Endothelial cell of umbilical vein (primary cell): ENCODE data around the gene ARHGAP10. TPM values are rescaled to one million over a fixed set of nuclear protein-coding genes. Genes with fewer than 3 reads are reported as not detected.

Source experiments
- BruUV-seq: library from RNA; stranded (reverse); fragments of 400-500 nt; replicated peaks from 2 replicates; lab custom pipeline; 2021; lab: Mats Ljungman, UMichigan
- CTCF ChIA-PET: fragments of 300-600, 350-600 bp; sonication (Branson Sonifier 250); formaldehyde crosslinking; loops from one replicate; lab custom pipeline; 2021; ENCODE audit warnings: antibody characterized with exemption, inconsistent platforms; lab: Charles Lee
- POLR2A ChIA-PET: fragments of 300-600, 350-600 bp; sonication (Branson Sonifier 250); formaldehyde crosslinking; loops from one replicate; lab custom pipeline; 2021; ENCODE audit warnings: antibody characterized with exemption, inconsistent platforms; lab: Charles Lee
- DNase-seq: peaks from one replicate; pipeline ENCODE4 v3.0.0-alpha.2; 2011; ENCODE audit warnings: low read depth, low spot score
- FAIRE-seq: peaks from 2 replicates; lab custom pipeline; 2011; peaks lifted over from hg19 to GRCh38; lab: Jason Lieb, UNC
- H2AFZ ChIP-seq: 2 replicates; pipeline ENCODE4 v1.6.0; 2012; ENCODE audit warnings: low read depth, low read length, control low read depth, inconsistent platforms
- H3K27ac ChIP-seq: 2 replicates; pipeline ENCODE4 v1.5.1; 2011; ENCODE audit warnings: low read depth, mild to moderate bottlenecking, control low read depth, low read length, moderate library complexity; ENCODE audit not compliant: insufficient read depth
- H3K27me3 ChIP-seq, 2 experiments: 2 replicates each; pipeline versions ENCODE4 v1.6.0 to v1.6.1; 2011; ENCODE audit warnings: low read length in 2 of 2, mixed read lengths in 1 of 2; ENCODE audit not compliant: control insufficient read depth in 2 of 2, insufficient read depth in 2 of 2
- H3K36me3 ChIP-seq, 2 experiments: 2 replicates in 1 of 2; 3 replicates in 1 of 2; pipeline ENCODE4 v1.5.1; 2011; ENCODE audit warnings: low read length in 2 of 2, mild to moderate bottlenecking in 1 of 2, moderate library complexity in 1 of 2; ENCODE audit not compliant: control insufficient read depth in 2 of 2, insufficient read depth in 2 of 2; ENCODE audit errors: extremely low read depth in 1 of 2
- H3K4me1 ChIP-seq: 3 replicates; pipeline ENCODE4 v1.5.1; 2011; ENCODE audit warnings: mild to moderate bottlenecking, low read length; ENCODE audit not compliant: control insufficient read depth, insufficient read depth; ENCODE audit errors: extremely low read depth
- H3K4me2 ChIP-seq: 2 replicates; pipeline ENCODE4 v1.6.1; 2011; ENCODE audit warnings: low read length, control low read depth, mixed read lengths; ENCODE audit not compliant: insufficient read depth
- H3K4me3 ChIP-seq, 3 experiments: fragments of 200-600 bp in 1 of 3; sonication (generic), shearing (Covaris generic) in 1 of 3; replicated peaks in 1 of 3; 2 replicates each; pipeline ENCODE4 v1.5.1; 2011 to 2016; ENCODE audit warnings: control low read depth in 3 of 3, low read length in 3 of 3, mild to moderate bottlenecking in 2 of 3, inconsistent platforms in 1 of 3, low read depth in 1 of 3, moderate library complexity in 1 of 3; ENCODE audit not compliant: insufficient read depth in 1 of 3
- H3K79me2 ChIP-seq: 2 replicates; pipeline ENCODE4 v1.6.0; 2012; ENCODE audit warnings: low read length, inconsistent platforms; ENCODE audit not compliant: control insufficient read depth, insufficient read depth
- H3K9ac ChIP-seq: replicated peaks from 2 replicates; pipeline ENCODE3; 2011; ENCODE audit warnings: low read length, control low read depth; ENCODE audit not compliant: insufficient read depth; ENCODE audit errors: extremely low read depth
- H3K9me1 ChIP-seq: replicated peaks from 3 replicates; pipeline ENCODE4 v1.6.0; 2011; ENCODE audit warnings: mild to moderate bottlenecking, low read length; ENCODE audit not compliant: control insufficient read depth, insufficient read depth; ENCODE audit errors: extremely low read depth
- H3K9me3 ChIP-seq: replicated peaks from 2 replicates; pipeline ENCODE4 v1.5.1; 2012; ENCODE audit warnings: low read length, inconsistent platforms; ENCODE audit not compliant: control insufficient read depth, insufficient read depth
- H4K20me1 ChIP-seq: replicated peaks from 2 replicates; pipeline ENCODE3; 2011; ENCODE audit warnings: mild to moderate bottlenecking, low read length; ENCODE audit not compliant: control insufficient read depth, insufficient read depth; ENCODE audit errors: extremely low read depth
- CTCF ChIP-seq, 2 donors: IDR thresholded peaks; 1 replicate in 1 of 2; 2 replicates in 1 of 2; pipeline ENCODE4 v1.5.1; 2011; ENCODE audit warnings: low read length in 2 of 2, mild to moderate bottlenecking in 2 of 2, moderate library complexity in 2 of 2, control low read depth in 1 of 2, inconsistent platforms in 1 of 2, low read depth in 1 of 2; ENCODE audit not compliant: insufficient read depth in 1 of 2; ENCODE audit errors: extremely low read depth in 1 of 2
- EZH2 ChIP-seq: IDR thresholded peaks from 2 replicates; pipeline ENCODE4 v1.6.1; 2012; ENCODE audit warnings: borderline replicate concordance, low read depth, mild to moderate bottlenecking, moderate library complexity, low read length, inconsistent platforms; ENCODE audit not compliant: severe bottlenecking
- FOS ChIP-seq: IDR thresholded peaks from 2 replicates; pipeline ENCODE4 v1.6.1; 2011; ENCODE audit warnings: mild to moderate bottlenecking, low read length, moderate library complexity, borderline replicate concordance; ENCODE audit not compliant: insufficient read depth
- GATA2 ChIP-seq: IDR thresholded peaks from 2 replicates; pipeline ENCODE4 v1.7.0; 2011; ENCODE audit warnings: low read depth, mild to moderate bottlenecking, moderate library complexity, mixed read lengths, low read length; ENCODE audit not compliant: insufficient read length, insufficient read depth
- JUN ChIP-seq: IDR thresholded peaks from 2 replicates; pipeline ENCODE4 v1.6.1; 2011; ENCODE audit warnings: borderline replicate concordance, low read depth; ENCODE audit not compliant: insufficient read length, insufficient read depth
- MAX ChIP-seq: IDR thresholded peaks from 2 replicates; pipeline ENCODE4 v1.6.1; 2011; ENCODE audit not compliant: insufficient read depth, insufficient read length
- MYC ChIP-seq: IDR thresholded peaks from one replicate; pipeline ENCODE4 v1.6.1; 2011; ENCODE audit warnings: mild to moderate bottlenecking, low read depth, low read length
- POLR2A ChIP-seq: IDR thresholded peaks from 2 replicates; pipeline ENCODE4 v1.6.1; 2012; ENCODE audit warnings: low read depth, mild to moderate bottlenecking, control low read depth, low read length
- POLR2AphosphoS5 ChIP-seq: IDR thresholded peaks from 2 replicates; pipeline ENCODE4 v1.6.1; 2012; ENCODE audit warnings: low read depth, mild to moderate bottlenecking, control low read depth, low read length, moderate library complexity; ENCODE audit not compliant: insufficient read depth
- dilution Hi-C: fragments of 300-500 bp; cut with MboI; formaldehyde crosslinking; loops from one replicate; pipeline ENCODE4 v1.15.0; 2019; ENCODE audit warnings: low sequenced_read_pairs; ENCODE audit not compliant: extremely low pct_ligation_motif_present
- intact Hi-C: fragments of 100-400 bp; cut with micrococcal nuclease; formaldehyde crosslinking; loops from one replicate; pipeline ENCODE4 v1.10.0; 2022
- polyA plus RNA-seq, 4 experiments: library from polyadenylated mRNA; depleted of rRNA in 3 of 4; stranded (reverse) in 3 of 4; unstranded in 1 of 4; fragments of >200 nt; gene quantifications; 2 replicates each; pipeline versions ENCODE4 v1.2.1 to v1.2.3, GENCODE V29; 2011 to 2012; ENCODE audit warnings: missing spikeins in 1 of 4
- total RNA-seq: library from RNA; stranded (reverse); gene quantifications from 2 replicates; pipeline ENCODE4 v1.2.3, GENCODE V29; 2021

Gene ARHGAP10
- total and polyA plus RNA-seq, 2 donors (not counting 3 experiments of a cell fraction or from before 2014, with no cell fraction given), result 20.4 to 36.7 TPM

- Histone ChIP-seq H3K9me1 (no peaks in the 10 kb centered on the region), H3K36me3 (no peaks in the 10 kb centered on the region), H3K9me3 (no peaks in the 10 kb centered on the region), H3K79me2 (no peaks in the 10 kb centered on the region), H3K4me1 (no peaks in the 10 kb centered on the region), H4K20me1 (no peaks in the 10 kb centered on the region), H3K4me3 (no peak overlapping the region), H3K27me3 (no peaks in the 10 kb centered on the region), H3K9ac (no peak overlapping the region), H3K27ac (no peak overlapping the region), H2AFZ (no peak overlapping the region), H3K4me2 (no peak overlapping the region)
- CTCF ChIA-PET, result interaction anchor here (0.8 to 2.4 kb wide), 4 partner anchors 10 to 26 kb away, joined by 3 to 7 read pairs (median 4); no protein-coding TSS in a partner anchor
- no TSS peak for BruUV-seq
- dilution Hi-C loops, result no loop called here
- TF ChIP-seq POLR2AphosphoS5 (no peak), GATA2 (no peak), FOS (no peak), CTCF (IDR thresholded peaks at IDR 0.05; ENCODE audit: extremely low read depth in 1 of 2, insufficient read depth in 1 of 2, low read depth in 1 of 2, low read length in 2 of 2) (no peak), JUN (no peak), EZH2 (no peak), POLR2A (no peak), MAX (no peak), MYC (no peak)
- no peak for FAIRE-seq
- intact Hi-C loops, result no loop called here
- no peak for DNase-seq
- POLR2A ChIA-PET, result no interaction called here
Observed at GRCh38 chr4:147943159-147943638, 211.3 kb downstream of the ARHGAP10 start.
